ENCODE results near the gene PHC2.

PHC2 gene

GRCh38 chr1:33276573-33277298 is 154.2 kb downstream of the PHC2 start:
- Histone ChIP-seq H3K4me3 (ENCODE audit: low read length, poor library complexity, severe bottlenecking) (no peak overlapping the region), H3K9me2 (replicated peaks; ENCODE audit: low read depth, low read length) (no peaks in the 10 kb centered on the region), H3F3A (ENCODE audit: low read depth) (no peaks in the 10 kb centered on the region), H3K4me2 (ENCODE audit: low read depth, low read length, poor library complexity, severe bottlenecking) (no peak overlapping the region), H3K9me3 (ENCODE audit: insufficient read depth, low read depth, low read length) (no peaks in the 10 kb centered on the region), H3K79me2 (ENCODE audit: insufficient read depth, low read length) (peaks cover 3% of the 10 kb centered on the region; the same call in 1 of the 2 replicates), H2AFZ (ENCODE audit: low read length) (no peak overlapping the region), H4K20me1 (ENCODE audit: insufficient read depth, low read length, poor library complexity, severe bottlenecking) (no peaks in the 10 kb centered on the region), H3K27me3 (ENCODE audit: insufficient read depth, low read length, poor library complexity, severe bottlenecking) (no peaks in the 10 kb centered on the region), H3K4me1 (ENCODE audit: insufficient read depth, low read length, poor library complexity, severe bottlenecking) (peaks cover 4% of the 10 kb centered on the region), H3K36me3 (ENCODE audit: insufficient read depth, low read length) (peaks cover 26% of the 10 kb centered on the region; the same call in 1 of the 2 replicates), H3K9ac (ENCODE audit: low read depth, low read length, poor library complexity, severe bottlenecking) (no peak overlapping the region)
- TF ChIP-seq EZH2phosphoT487 (IDR thresholded peaks at IDR 0.05; ENCODE audit: borderline replicate concordance), result no peak

- Histone ChIP-seq H3K9ac (ENCODE audit: low read depth, low read length, poor library complexity, severe bottlenecking) (no peak overlapping the region), H3K36me3 (ENCODE audit: insufficient read depth, low read length) (peaks cover 18% of the 10 kb centered on the region; the same call in 1 of the 2 replicates), H3K9me2 (replicated peaks; ENCODE audit: low read depth, low read length) (no peaks in the 10 kb centered on the region), H3K9me3 (ENCODE audit: insufficient read depth, low read depth, low read length) (no peaks in the 10 kb centered on the region), H3F3A (ENCODE audit: low read depth) (no peaks in the 10 kb centered on the region), H4K20me1 (ENCODE audit: insufficient read depth, low read length, poor library complexity, severe bottlenecking) (no peaks in the 10 kb centered on the region), H3K4me3 (ENCODE audit: low read length, poor library complexity, severe bottlenecking) (no peak overlapping the region), H2AFZ (ENCODE audit: low read length) (no peak overlapping the region), H3K4me2 (ENCODE audit: low read depth, low read length, poor library complexity, severe bottlenecking) (no peak overlapping the region), H3K79me2 (ENCODE audit: insufficient read depth, low read length) (peaks cover 3% of the 10 kb centered on the region; the same call in 1 of the 2 replicates), H3K27me3 (ENCODE audit: insufficient read depth, low read length, poor library complexity, severe bottlenecking) (no peaks in the 10 kb centered on the region), H3K4me1 (ENCODE audit: insufficient read depth, low read length, poor library complexity, severe bottlenecking) (peaks cover 4% of the 10 kb centered on the region)
- TF ChIP-seq, protein P1, sequence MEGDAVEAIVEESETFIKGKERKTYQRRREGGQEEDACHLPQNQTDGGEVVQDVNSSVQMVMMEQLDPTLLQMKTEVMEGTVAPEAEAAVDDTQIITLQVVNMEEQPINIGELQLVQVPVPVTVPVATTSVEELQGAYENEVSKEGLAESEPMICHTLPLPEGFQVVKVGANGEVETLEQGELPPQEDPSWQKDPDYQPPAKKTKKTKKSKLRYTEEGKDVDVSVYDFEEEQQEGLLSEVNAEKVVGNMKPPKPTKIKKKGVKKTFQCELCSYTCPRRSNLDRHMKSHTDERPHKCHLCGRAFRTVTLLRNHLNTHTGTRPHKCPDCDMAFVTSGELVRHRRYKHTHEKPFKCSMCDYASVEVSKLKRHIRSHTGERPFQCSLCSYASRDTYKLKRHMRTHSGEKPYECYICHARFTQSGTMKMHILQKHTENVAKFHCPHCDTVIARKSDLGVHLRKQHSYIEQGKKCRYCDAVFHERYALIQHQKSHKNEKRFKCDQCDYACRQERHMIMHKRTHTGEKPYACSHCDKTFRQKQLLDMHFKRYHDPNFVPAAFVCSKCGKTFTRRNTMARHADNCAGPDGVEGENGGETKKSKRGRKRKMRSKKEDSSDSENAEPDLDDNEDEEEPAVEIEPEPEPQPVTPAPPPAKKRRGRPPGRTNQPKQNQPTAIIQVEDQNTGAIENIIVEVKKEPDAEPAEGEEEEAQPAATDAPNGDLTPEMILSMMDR (conservative IDR thresholded peaks at IDR 0.05; ENCODE audit: low read length), result no peak
- no peak for TF ChIP-seq EZH2phosphoT487 (IDR thresholded peaks at IDR 0.05; ENCODE audit: borderline replicate concordance)
Observed at GRCh38 chr1:33275706-33276572, 155.0 kb downstream of the PHC2 start.

DNA sequence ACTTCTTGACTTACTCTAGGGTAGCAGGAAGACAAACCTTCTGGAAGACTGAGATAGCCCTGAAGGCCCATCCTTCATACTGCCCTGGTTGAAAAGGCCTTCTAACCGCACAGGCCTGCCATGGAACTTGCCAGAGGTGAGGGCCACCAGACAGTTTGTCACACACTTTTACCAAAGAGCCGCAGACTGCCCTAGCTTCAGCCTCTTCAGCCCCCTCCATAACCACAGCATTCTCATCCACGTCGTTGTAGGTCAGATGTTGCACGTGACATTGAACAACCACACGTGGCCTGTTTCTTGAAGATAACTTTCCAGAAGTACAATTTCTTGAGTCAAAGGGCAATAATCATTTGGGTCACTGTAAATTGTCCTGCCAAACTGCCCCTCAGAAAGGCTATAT is 155.7 kb downstream of the PHC2 start:
- H3K9ac ChIP-seq (ENCODE audit: low read depth, low read length, poor library complexity, severe bottlenecking), result no peak overlapping the region
- no peaks in the 10 kb centered on the region for H3K27me3 ChIP-seq (ENCODE audit: insufficient read depth, low read length, poor library complexity, severe bottlenecking)
- no peaks in the 10 kb centered on the region for H3F3A ChIP-seq (ENCODE audit: low read depth)
- peaks cover 3% of the 10 kb centered on the region; the same call in 1 of the 2 replicates for H3K79me2 ChIP-seq (ENCODE audit: insufficient read depth, low read length)
- H3K4me2 ChIP-seq (ENCODE audit: low read depth, low read length, poor library complexity, severe bottlenecking), result no peak overlapping the region
- H3K4me3 ChIP-seq (ENCODE audit: low read length, poor library complexity, severe bottlenecking), result no peak overlapping the region
- no peaks in the 10 kb centered on the region for H3K9me3 ChIP-seq (ENCODE audit: insufficient read depth, low read depth, low read length)
- H3K9me2 ChIP-seq (replicated peaks; ENCODE audit: low read depth, low read length), result no peaks in the 10 kb centered on the region
- H4K20me1 ChIP-seq (ENCODE audit: insufficient read depth, low read length, poor library complexity, severe bottlenecking), result no peaks in the 10 kb centered on the region
- peaks cover 4% of the 10 kb centered on the region for H3K4me1 ChIP-seq (ENCODE audit: insufficient read depth, low read length, poor library complexity, severe bottlenecking)
- TF ChIP-seq, protein P1 (conservative IDR thresholded peaks at IDR 0.05; ENCODE audit: low read length), result no peak
- no peak for TF ChIP-seq EZH2phosphoT487 (IDR thresholded peaks at IDR 0.05; ENCODE audit: borderline replicate concordance)
- peaks cover 11% of the 10 kb centered on the region; the same call in 1 of the 2 replicates for H3K36me3 ChIP-seq (ENCODE audit: insufficient read depth, low read length)
- H2AFZ ChIP-seq (ENCODE audit: low read length), result no peak overlapping the region
